Keratinocyte (primary cell): ENCODE results near the gene TJP2. TPM values are rescaled to one million over a fixed set of nuclear protein-coding genes. Genes with fewer than 3 reads are reported as not detected.

Experiments
- DNase-seq: peaks from one replicate; pipeline ENCODE4 v3.0.0-alpha.2; 2011; ENCODE audit warnings: low read depth, missing footprints, low spot score
- FAIRE-seq: peaks from 2 replicates; lab custom pipeline; 2011; peaks lifted over from hg19 to GRCh38; lab: Jason Lieb, UNC
- H2AFZ ChIP-seq: 2 replicates; pipeline ENCODE4 v1.6.0; 2012; ENCODE audit warnings: low read length, control low read depth, inconsistent platforms; ENCODE audit not compliant: control insufficient read depth
- H3K27ac ChIP-seq: 2 replicates; pipeline ENCODE4 v1.5.1; 2011; ENCODE audit warnings: low read length; ENCODE audit not compliant: control insufficient read depth, insufficient read depth
- H3K27me3 ChIP-seq: 3 replicates; pipeline ENCODE4 v1.6.0; 2011; ENCODE audit warnings: low read length; ENCODE audit not compliant: control insufficient read depth, insufficient read depth; ENCODE audit errors: extremely low read depth
- H3K36me3 ChIP-seq, 2 experiments: 2 replicates in 1 of 2; 3 replicates in 1 of 2; pipeline ENCODE4 v1.5.1; 2011; ENCODE audit warnings: low read length in 2 of 2, mild to moderate bottlenecking in 1 of 2; ENCODE audit not compliant: control insufficient read depth in 2 of 2, insufficient read depth in 2 of 2; ENCODE audit errors: extremely low read depth in 1 of 2
- H3K4me1 ChIP-seq: 3 replicates; pipeline ENCODE4 v1.5.1; 2011; ENCODE audit warnings: low read length; ENCODE audit not compliant: control insufficient read depth, insufficient read depth; ENCODE audit errors: extremely low read depth
- H3K4me2 ChIP-seq: 3 replicates; pipeline ENCODE4 v1.6.0; 2011; ENCODE audit warnings: low read depth, low read length; ENCODE audit not compliant: control insufficient read depth, insufficient read depth; ENCODE audit errors: extremely low read depth
- H3K4me3 ChIP-seq, 3 experiments: fragments of 200-600 bp in 1 of 3; sonication (generic) in 1 of 3; 2 replicates in 2 of 3; 3 replicates in 1 of 3; pipeline ENCODE4 v1.5.1; 2011 to 2016; ENCODE audit warnings: low read length in 3 of 3, mild to moderate bottlenecking in 3 of 3, control low read depth in 2 of 3, inconsistent platforms in 1 of 3, low read depth in 1 of 3, mixed read lengths in 1 of 3, mixed run types in 1 of 3, moderate library complexity in 1 of 3; ENCODE audit not compliant: control insufficient read depth in 2 of 3, insufficient read depth in 2 of 3; ENCODE audit errors: extremely low read depth in 1 of 3
- H3K79me2 ChIP-seq: 2 replicates; pipeline ENCODE4 v1.6.0; 2012; ENCODE audit warnings: low read length; ENCODE audit not compliant: control insufficient read depth, insufficient read depth
- H3K9ac ChIP-seq: 3 replicates; pipeline ENCODE4 v1.6.0; 2011; ENCODE audit warnings: low read length; ENCODE audit not compliant: control insufficient read depth, insufficient read depth; ENCODE audit errors: extremely low read depth
- H3K9me1 ChIP-seq: 3 replicates; pipeline ENCODE4 v1.6.0; 2011; ENCODE audit warnings: low read length; ENCODE audit not compliant: control insufficient read depth, insufficient read depth; ENCODE audit errors: extremely low read depth
- H3K9me3 ChIP-seq: 2 replicates; pipeline ENCODE4 v1.5.1; 2012; ENCODE audit warnings: low read depth, low read length; ENCODE audit not compliant: control insufficient read depth
- H4K20me1 ChIP-seq: 3 replicates; pipeline ENCODE4 v1.6.0; 2011; ENCODE audit warnings: low read length; ENCODE audit not compliant: control insufficient read depth, insufficient read depth; ENCODE audit errors: extremely low read depth
- EZH2 ChIP-seq: IDR thresholded peaks from one replicate; pipeline ENCODE4 v1.6.1; 2012; ENCODE audit warnings: inconsistent platforms, mild to moderate bottlenecking, low read length, moderate library complexity
- dilution Hi-C: fragments of 300-500 bp; cut with MboI; formaldehyde crosslinking; loops from one replicate; pipeline ENCODE4 v1.7.0; 2020; ENCODE audit warnings: low sequenced_read_pairs; ENCODE audit not compliant: extremely low pct_ligation_motif_present
- polyA plus RNA-seq, 5 experiments: library from polyadenylated mRNA; depleted of rRNA in 3 of 5; stranded (reverse) in 3 of 5; stranded (forward) in 1 of 5; unstranded in 1 of 5; fragments of >200 nt; gene quantifications; 1 replicate in 1 of 5; 2 replicates in 3 of 5; 3 replicates in 1 of 5; pipeline versions ENCODE4 v1.2.1 to v1.2.3, GENCODE V29; 2011 to 2012; ENCODE audit warnings: missing spikeins in 2 of 5, low read depth in 1 of 5, low replicate concordance in 1 of 5
- TF ChIP-seq, protein P1 (sequence below), 3 experiments: IDR thresholded peaks in 1 of 3; conservative IDR thresholded peaks in 1 of 3; optimal IDR thresholded peaks in 1 of 3; 2 replicates in 2 of 3; 3 replicates in 1 of 3; pipeline versions ENCODE3 to v1.5.1; 2011; ENCODE audit warnings: low read length in 3 of 3, mild to moderate bottlenecking in 3 of 3, moderate library complexity in 2 of 3, control low read depth in 1 of 3, inconsistent platforms in 1 of 3; ENCODE audit not compliant: insufficient read depth in 2 of 3; ENCODE audit errors: extremely low read depth in 1 of 3

The TJP2 gene
- polyA plus RNA-seq, 1 donor (not counting 4 experiments of a cell fraction or from before 2014, with no cell fraction given), result 74.8 TPM

DNA sequence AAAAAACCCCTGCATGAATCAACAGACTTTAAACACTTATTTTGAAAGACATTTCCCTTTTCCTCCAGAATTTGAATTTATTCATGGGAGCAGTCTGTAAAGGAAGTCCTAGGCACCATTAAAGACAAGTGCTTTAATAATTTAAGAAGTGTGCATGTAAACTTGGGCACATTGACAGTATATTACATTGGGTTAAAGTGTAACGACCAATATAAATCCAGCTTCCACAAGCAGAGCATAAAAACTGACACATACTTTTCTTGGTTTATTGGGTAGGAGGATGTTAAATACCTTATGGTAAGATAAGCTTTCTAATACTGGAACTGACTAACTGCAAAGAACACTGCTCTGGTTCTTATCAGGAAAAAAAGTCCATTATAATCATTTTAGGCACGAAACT, 149.8 kb downstream of the TJP2 start:
- Histone ChIP-seq H3K9me3 (no peaks in the 10 kb centered on the region), H3K9ac (no peak overlapping the region), H3K36me3 (no peaks in the 10 kb centered on the region), H4K20me1 (no peaks in the 10 kb centered on the region), H3K27me3 (peaks cover 22% of the 10 kb centered on the region), H3K9me1 (no peaks in the 10 kb centered on the region), H3K4me2 (no peak overlapping the region), H3K4me1 (peaks cover 9% of the 10 kb centered on the region), H3K27ac (no peak overlapping the region), H3K4me3 (no peak overlapping the region), H2AFZ (no peak overlapping the region), H3K79me2 (no peaks in the 10 kb centered on the region)
- TF ChIP-seq EZH2, result no peak
- TF ChIP-seq, protein P1, sequence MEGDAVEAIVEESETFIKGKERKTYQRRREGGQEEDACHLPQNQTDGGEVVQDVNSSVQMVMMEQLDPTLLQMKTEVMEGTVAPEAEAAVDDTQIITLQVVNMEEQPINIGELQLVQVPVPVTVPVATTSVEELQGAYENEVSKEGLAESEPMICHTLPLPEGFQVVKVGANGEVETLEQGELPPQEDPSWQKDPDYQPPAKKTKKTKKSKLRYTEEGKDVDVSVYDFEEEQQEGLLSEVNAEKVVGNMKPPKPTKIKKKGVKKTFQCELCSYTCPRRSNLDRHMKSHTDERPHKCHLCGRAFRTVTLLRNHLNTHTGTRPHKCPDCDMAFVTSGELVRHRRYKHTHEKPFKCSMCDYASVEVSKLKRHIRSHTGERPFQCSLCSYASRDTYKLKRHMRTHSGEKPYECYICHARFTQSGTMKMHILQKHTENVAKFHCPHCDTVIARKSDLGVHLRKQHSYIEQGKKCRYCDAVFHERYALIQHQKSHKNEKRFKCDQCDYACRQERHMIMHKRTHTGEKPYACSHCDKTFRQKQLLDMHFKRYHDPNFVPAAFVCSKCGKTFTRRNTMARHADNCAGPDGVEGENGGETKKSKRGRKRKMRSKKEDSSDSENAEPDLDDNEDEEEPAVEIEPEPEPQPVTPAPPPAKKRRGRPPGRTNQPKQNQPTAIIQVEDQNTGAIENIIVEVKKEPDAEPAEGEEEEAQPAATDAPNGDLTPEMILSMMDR (optimal IDR thresholded peaks at IDR 0.05 in 1 of 3, IDR thresholded peaks at IDR 0.05 in 1 of 3, conservative IDR thresholded peaks at IDR 0.05 in 1 of 3; ENCODE audit: extremely low read depth in 1 of 3, insufficient read depth in 2 of 3, low read length in 3 of 3), result no peak
- dilution Hi-C loops, result no loop called here
- FAIRE-seq (no peak), DNase-seq (no peak)

Other genes starting within 250 kb of the TJP2 start
- gene PRKACG, start 160.2 kb upstream of the TJP2 start, polyA plus RNA-seq, result not detected in 3 replicates
- 14.0 to 39.6 TPM (median 24.3 TPM) in 3 replicates for gene FXN, start 138.5 kb upstream of the TJP2 start, polyA plus RNA-seq
- 0.49 to 0.52 TPM (median 0.52 TPM) in 3 replicates for gene ENTREP1, start 150.9 kb downstream of the TJP2 start, polyA plus RNA-seq